K562 (cell line): ENCODE results near the gene CALD1. TPM values are rescaled to one million over a fixed set of nuclear protein-coding genes. Genes with fewer than 3 reads are reported as not detected.

Experiments used
- ATAC-seq: fragments of 200-7000 bp; cut with Tn5 transposase; 3 replicates; pipeline ENCODE4 v1.9.1; 2020; ENCODE audit warnings: moderate library complexity
- BruUV-seq: library from RNA; stranded (reverse); fragments of 400-500 nt; replicated peaks from 2 replicates; lab custom pipeline; 2021; lab: Mats Ljungman, UMichigan
- CTCF ChIA-PET: fragments of 300-600 bp; formaldehyde crosslinking; extraction: SDS; loops from one replicate; lab custom pipeline; 2021; ENCODE audit warnings: low intra/inter-chr PET ratio; lab: Yijun Ruan, JAX
- POLR2A ChIA-PET: fragments of 300-600, 350-650 bp; sonication (Branson Sonifier 250); formaldehyde crosslinking; extraction: SDS; loops from one replicate; lab custom pipeline; 2021; ENCODE audit warnings: antibody characterized with exemption, inconsistent platforms; lab: Yijun Ruan, JAX
- DNase-seq, 4 experiments: peaks; one replicate each; pipeline versions ENCODE4 v3.0.0 to v3.0.0-alpha.2; 2011 to 2018; ENCODE audit warnings: low spot score in 3 of 4, mixed read lengths in 3 of 4; ENCODE audit errors: extremely low read depth in 1 of 4
- FAIRE-seq: peaks from 2 replicates; lab custom pipeline; 2011; peaks lifted over from hg19 to GRCh38; lab: Jason Lieb, UNC
- H2AFZ ChIP-seq: 2 replicates; pipeline ENCODE4 v1.6.0; 2011; ENCODE audit warnings: low read depth, low read length, control low read depth, inconsistent platforms
- H3K27ac ChIP-seq: fragments of 200-600 bp; 3 replicates; pipeline ENCODE4 v1.8.0; 2011; ENCODE audit warnings: low read depth, mild to moderate bottlenecking, control low read depth, inconsistent platforms, low read length, moderate library complexity, mixed read lengths; ENCODE audit errors: extremely low read depth
- H3K27me3 ChIP-seq, 2 experiments: fragments of 300-600 bp in 1 of 2; 2 replicates in 1 of 2; 3 replicates in 1 of 2; pipeline versions ENCODE4 v1.6.0 to v1.8.0; 2011; ENCODE audit warnings: inconsistent platforms in 2 of 2, low read length in 2 of 2, mild to moderate bottlenecking in 1 of 2, mixed read lengths in 1 of 2, moderate library complexity in 1 of 2; ENCODE audit not compliant: control insufficient read depth in 2 of 2, insufficient read depth in 2 of 2
- H3K36me3 ChIP-seq: fragments of 300-600 bp; 3 replicates; pipeline ENCODE4 v1.8.0; 2011; ENCODE audit warnings: mild to moderate bottlenecking, low read length, inconsistent platforms; ENCODE audit not compliant: control insufficient read depth, insufficient read depth
- H3K4me1 ChIP-seq, 2 experiments: fragments of 200-600 bp in 1 of 2; replicated peaks in 1 of 2; 2 replicates in 1 of 2; 3 replicates in 1 of 2; pipeline versions ENCODE4 v1.5.1 to v1.8.0; 2011; ENCODE audit warnings: inconsistent platforms in 2 of 2, low read length in 2 of 2, mild to moderate bottlenecking in 1 of 2, mixed read lengths in 1 of 2, moderate library complexity in 1 of 2; ENCODE audit not compliant: control insufficient read depth in 2 of 2, insufficient read depth in 2 of 2
- H3K4me2 ChIP-seq: 2 replicates; pipeline ENCODE4 v1.6.1; 2011; ENCODE audit warnings: low read length, control low read depth, inconsistent platforms, mixed read lengths; ENCODE audit not compliant: insufficient read depth
- H3K4me3 ChIP-seq: fragments of 200-600 bp; sonication (generic), shearing (Covaris generic); 2 replicates; pipeline ENCODE4 v1.5.1; 2016; ENCODE audit warnings: control low read depth, inconsistent platforms
- H3K79me2 ChIP-seq: fragments of 200-600 bp; 3 replicates; pipeline ENCODE4 v1.8.0; 2011; ENCODE audit warnings: low read length, inconsistent platforms; ENCODE audit not compliant: control insufficient read depth, insufficient read depth
- H3K9ac ChIP-seq, 2 experiments: 2 replicates each; pipeline versions ENCODE4 v1.6.0 to v1.6.1; 2011; ENCODE audit warnings: low read depth in 2 of 2, low read length in 2 of 2, control low read depth in 1 of 2, inconsistent platforms in 1 of 2, mild to moderate bottlenecking in 1 of 2, mixed read lengths in 1 of 2; ENCODE audit not compliant: insufficient read depth in 1 of 2
- H3K9me1 ChIP-seq: one replicate; pipeline ENCODE4 v1.6.0; 2011; ENCODE audit warnings: inconsistent platforms, mild to moderate bottlenecking, low read length, moderate library complexity; ENCODE audit not compliant: control insufficient read depth, insufficient read depth
- H3K9me3 ChIP-seq: replicated peaks from 2 replicates; pipeline ENCODE4 v1.5.1; 2011; ENCODE audit warnings: low read depth, low read length, inconsistent platforms; ENCODE audit not compliant: control insufficient read depth, insufficient read depth
- H4K20me1 ChIP-seq: replicated peaks from 2 replicates; pipeline ENCODE4 v1.6.1; 2011; ENCODE audit warnings: low read length, inconsistent platforms, mixed read lengths; ENCODE audit not compliant: control insufficient read depth, insufficient read depth
- C11orf30 ChIP-seq: fragments of 450-650 bp; IDR thresholded peaks from 2 replicates; pipeline ENCODE4 v1.6.1; 2016; ENCODE audit warnings: low read depth, mild to moderate bottlenecking
- CBFA2T2 ChIP-seq: fragments of 450-650 bp; conservative IDR thresholded peaks from 2 replicates; pipeline ENCODE4 v1.6.1; 2017; ENCODE audit warnings: mild to moderate bottlenecking
- FOS ChIP-seq: IDR thresholded peaks from 3 replicates; pipeline ENCODE4 v1.6.1; 2011; ENCODE audit not compliant: insufficient read length; ENCODE audit errors: extremely low read depth
- PKNOX1 ChIP-seq: fragments of 450-650 bp; IDR thresholded peaks from 2 replicates; pipeline ENCODE4 v1.6.1; 2016
- RAD51 ChIP-seq: fragments of 450-650 bp; IDR thresholded peaks from 2 replicates; pipeline ENCODE4 v1.7.1; 2016; ENCODE audit warnings: low read depth, mild to moderate bottlenecking, borderline replicate concordance
- TFE3 ChIP-seq: fragments of 450-650 bp; formaldehyde crosslinking; IDR thresholded peaks from 2 replicates; pipeline ENCODE4 v1.4.0; 2020; ENCODE audit warnings: mild to moderate bottlenecking, mixed read lengths
- USF2 ChIP-seq: sonication (generic); formaldehyde crosslinking; IDR thresholded peaks from 2 replicates; pipeline ENCODE4 v1.5.0; 2020; ENCODE audit warnings: missing genetic modification reagents
- XRCC4 ChIP-seq: IDR thresholded peaks from one replicate; pipeline ENCODE4 v1.6.1; 2011; ENCODE audit not compliant: insufficient read depth, insufficient read length; ENCODE audit errors: extremely low read depth
- WGBS: fragments of 100-300 bp; shearing (Covaris generic); methylation state at CpG from one replicate; pipeline ENCODE4 v1.1.6; 2016; ENCODE audit warnings: low coverage, mixed read lengths; ENCODE audit not compliant: insufficient coverage; ENCODE audit errors: missing lambda C conversion rate; 5-methylcytosine and 5-hydroxymethylcytosine counted together
- in situ Hi-C: fragments of 300-500 bp; cut with MboI; formaldehyde crosslinking; loops from 4 replicates; pipeline ENCODE4 v1.15.0; 2018; ENCODE audit warnings: inconsistent platforms, mixed read lengths
- intact Hi-C: fragments of 100-400 bp; cut with micrococcal nuclease; formaldehyde crosslinking; loops from 2 replicates; pipeline ENCODE4 v1.14.2; 2022
- polyA plus RNA-seq, 8 experiments: library from polyadenylated mRNA; depleted of rRNA in 4 of 8; stranded (reverse) in 5 of 8; unstranded in 3 of 8; fragments of >200 nt; fragmentation: Nextera tagmentation in 2 of 8; fragmentation: Illumina TruSeq in 1 of 8; extraction: Ambion mirVana in 2 of 8; extraction: Trizol in 1 of 8; gene quantifications; 2 replicates each; pipeline versions ENCODE4 v1.2.1 to v1.2.3, GENCODE V29; 2011 to 2014; ENCODE audit warnings: inconsistent platforms in 1 of 8, missing spikeins in 1 of 8
- total RNA-seq, 7 experiments: library from RNA; depleted of rRNA in 6 of 7; stranded (reverse); fragments of >200 nt in 6 of 7; fragmentation: Illumina TruSeq in 2 of 7; extraction: Trizol in 2 of 7; gene quantifications; 2 replicates each; pipeline versions ENCODE4 v1.2.1 to v1.2.3, GENCODE V29; 2011 to 2021; ENCODE audit warnings: low replicate concordance in 1 of 7

The CALD1 gene
- total and polyA plus RNA-seq, 9 of the 15 experiments (the other 6 are each of a cell fraction or from before 2014, with no cell fraction given) = 0.40 TPM; not detected in 8

GRCh38 chr7:134739362-134739761, 40.1 kb upstream of the CALD1 start:
- no peaks in the 10 kb centered on the region for H3K9me1 ChIP-seq
- H3K27me3 ChIP-seq = peaks cover 2 to 6% of the 10 kb centered on the region in 2 experiments; a peak in 2 of 5 replicates
- H3K9ac ChIP-seq = no peak overlapping the region
- H3K9me3 ChIP-seq = no peaks in the 10 kb centered on the region
- no peak overlapping the region for H3K4me2 ChIP-seq
- in situ Hi-C loops (no loop called here), intact Hi-C loops (loop anchor here (10.0 kb wide), 1 partner anchor 305 kb away; no protein-coding TSS in a partner anchor)
- H3K4me3 ChIP-seq = no peak overlapping the region
- no peaks in the 10 kb centered on the region for H3K79me2 ChIP-seq
- ChIA-PET POLR2A (no interaction called here), CTCF (no interaction called here)
- no peak for ATAC-seq
- no peaks in the 10 kb centered on the region for H3K36me3 ChIP-seq
- H2AFZ ChIP-seq = no peak overlapping the region
- 0% methylated on average over 3 of the region's 3 CpGs for WGBS
- no peaks in the 10 kb centered on the region for H4K20me1 ChIP-seq
- no TSS peak for BruUV-seq
- peaks cover 6 to 9% of the 10 kb centered on the region in 2 experiments; a peak in 3 of 5 replicates for H3K4me1 ChIP-seq
- 0 out of 2 replicates have a peak, but pooled peaks have one; percentile 19 for TF ChIP-seq PKNOX1
- peak; percentile 38 for TF ChIP-seq CBFA2T2
- peak; percentile 66; the same call in 1 of the 2 replicates for TF ChIP-seq RAD51
- TF ChIP-seq C11orf30 = no peak
- TF ChIP-seq TFE3 (CRISPR knock-in tag) = peak; percentile 84
- no peak for TF ChIP-seq FOS
- TF ChIP-seq USF2 (CRISPR knock-in tag) = peak; percentile 56
- no peak for TF ChIP-seq XRCC4
- TF ChIP-seq, all 486 proteins: peak for 5
- FAIRE-seq = no peak
- no peak overlapping the region for H3K27ac ChIP-seq
- no peak for DNase-seq
